NOMO-1 (cell line): ENCODE data around the gene SMPDL3B.

Experiments
- DNase-seq, 2 experiments: peaks; one replicate each; lab custom pipeline; 2025; ENCODE audit not compliant: unreplicated experiment in 2 of 2; lab: John Stamatoyannopoulos, UW

The SMPDL3B gene

DNA sequence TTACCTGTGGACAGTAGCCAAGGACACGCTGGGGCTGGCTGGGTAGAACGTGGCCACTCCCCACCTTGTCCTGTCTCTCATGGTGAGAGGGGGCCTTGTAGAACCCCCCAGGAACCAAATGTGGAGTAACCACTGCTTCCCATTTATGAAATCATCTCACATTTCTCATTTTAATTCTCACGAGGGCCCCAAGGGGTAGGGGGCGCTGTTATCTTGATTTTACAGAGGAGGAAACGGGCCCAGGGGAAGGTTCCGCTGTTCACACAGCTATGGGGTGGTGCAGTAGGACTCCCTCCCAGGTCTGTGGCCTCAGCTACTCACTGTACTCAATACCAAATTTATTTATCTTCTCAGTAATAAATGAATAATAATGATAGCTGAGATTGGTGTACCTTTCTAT is 5.5 kb downstream of the SMPDL3B start:
- DNase-seq, result peak; percentile 50 to 55

DNA sequence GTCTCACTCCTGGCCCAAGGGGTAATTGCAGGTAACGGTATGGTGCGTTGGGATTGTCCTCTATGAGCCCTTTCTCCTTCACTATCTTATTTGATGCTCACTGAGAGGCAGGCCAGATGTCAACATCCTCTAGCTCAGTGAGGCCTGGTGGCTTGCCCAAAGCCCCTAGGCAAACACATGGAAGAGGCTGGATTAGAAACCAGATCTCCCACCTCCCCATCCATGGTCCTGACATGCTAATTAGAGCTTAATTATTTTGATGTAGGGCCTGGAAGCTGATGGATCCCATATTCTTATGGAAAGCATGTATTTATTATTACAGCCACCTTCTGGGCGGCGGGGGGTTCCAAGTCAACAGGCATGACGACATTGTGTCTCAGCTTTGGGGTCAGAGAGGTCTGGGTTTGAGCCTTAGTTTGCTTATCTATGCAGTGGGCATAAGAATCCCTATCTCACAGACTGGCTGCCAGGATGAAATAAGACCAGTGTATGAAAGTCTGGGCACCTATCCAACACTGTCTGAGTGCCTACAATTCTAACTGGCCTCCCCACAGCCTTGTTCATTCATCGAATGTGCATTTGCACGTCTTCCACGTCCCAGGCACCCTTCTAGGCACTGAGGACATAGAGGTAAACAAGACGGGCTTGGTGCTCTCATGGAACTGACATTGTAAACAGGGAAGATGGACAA is 6.2 kb downstream of the SMPDL3B start:
- no peak for DNase-seq

DNA sequence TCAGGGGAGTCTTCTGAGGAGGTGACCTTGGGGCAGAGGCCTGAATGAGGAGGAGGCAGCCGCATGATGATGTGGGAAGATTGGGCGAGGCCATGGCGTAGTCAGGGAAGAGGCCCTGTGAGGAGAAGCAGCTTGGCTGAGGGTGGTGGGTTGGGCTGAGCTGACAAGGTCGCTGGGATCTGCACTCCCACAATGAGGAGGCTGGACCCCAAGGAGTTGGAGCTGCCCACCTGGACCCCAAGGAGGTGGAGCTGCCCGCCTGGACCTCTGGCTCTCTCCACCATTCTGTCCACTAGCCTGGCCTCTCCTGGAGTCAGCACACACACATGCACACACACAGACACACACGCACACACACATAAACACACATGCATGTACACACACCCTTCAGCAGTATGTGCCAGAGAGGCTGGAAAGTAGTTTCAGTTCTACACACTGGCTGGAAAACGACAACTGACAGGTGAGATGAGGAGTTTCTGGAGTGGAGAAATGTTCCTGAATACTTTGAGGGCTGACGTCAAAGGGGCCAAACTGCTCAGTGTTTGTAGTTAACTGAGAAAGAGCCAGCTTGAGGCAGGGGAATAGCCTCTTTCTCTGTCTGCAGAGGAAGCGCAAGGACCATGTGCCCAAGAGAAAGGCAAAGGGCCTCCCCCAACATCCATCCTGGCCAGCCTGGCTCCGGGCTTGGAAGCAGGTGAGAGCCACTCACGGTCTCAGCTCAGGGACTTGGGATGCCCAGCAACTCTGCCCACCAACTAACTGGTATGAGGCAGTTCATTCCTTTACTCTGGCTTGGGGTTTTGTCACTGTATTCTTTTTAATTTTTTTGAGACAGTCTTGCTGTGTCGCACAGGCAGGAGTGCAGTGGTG is 7.1 kb downstream of the SMPDL3B start:
- no peak for DNase-seq

DNA sequence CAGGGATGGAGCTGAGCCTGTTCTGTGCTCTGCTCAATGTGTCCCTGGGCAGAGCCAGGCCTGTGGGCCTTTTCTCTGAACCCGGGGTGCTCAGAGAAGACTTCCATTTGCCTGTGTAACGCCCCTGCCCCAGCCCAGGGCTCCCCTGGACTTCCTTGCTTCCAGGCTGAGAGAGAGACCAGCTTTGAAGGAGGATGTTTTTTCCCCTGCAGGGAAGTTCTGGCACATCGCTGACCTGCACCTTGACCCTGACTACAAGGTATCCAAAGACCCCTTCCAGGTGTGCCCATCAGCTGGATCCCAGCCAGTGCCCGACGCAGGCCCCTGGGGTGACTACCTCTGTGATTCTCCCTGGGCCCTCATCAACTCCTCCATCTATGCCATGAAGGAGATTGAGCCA is 10.2 kb downstream of the SMPDL3B start:
- DNase-seq, result no peak

DNA sequence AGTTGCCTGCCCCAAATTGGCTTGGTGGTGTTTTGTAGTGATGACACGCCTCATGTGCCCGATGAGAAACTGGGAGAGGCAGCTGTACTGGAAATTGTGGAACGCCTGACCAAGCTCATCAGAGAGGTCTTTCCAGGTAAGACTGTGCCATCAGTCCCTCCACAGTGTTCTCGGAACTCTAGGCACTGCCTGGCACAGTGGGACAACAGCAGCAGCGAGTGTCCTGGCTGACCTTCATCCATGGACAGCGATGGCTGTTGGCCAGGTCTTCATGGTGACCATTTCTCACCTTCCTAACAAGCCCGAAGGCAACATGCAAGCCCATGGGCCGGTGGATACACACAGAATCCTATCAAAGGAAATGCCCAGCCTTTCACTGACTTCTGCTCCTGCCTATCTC is 14.2 kb downstream of the SMPDL3B start:
- no peak for DNase-seq

DNA sequence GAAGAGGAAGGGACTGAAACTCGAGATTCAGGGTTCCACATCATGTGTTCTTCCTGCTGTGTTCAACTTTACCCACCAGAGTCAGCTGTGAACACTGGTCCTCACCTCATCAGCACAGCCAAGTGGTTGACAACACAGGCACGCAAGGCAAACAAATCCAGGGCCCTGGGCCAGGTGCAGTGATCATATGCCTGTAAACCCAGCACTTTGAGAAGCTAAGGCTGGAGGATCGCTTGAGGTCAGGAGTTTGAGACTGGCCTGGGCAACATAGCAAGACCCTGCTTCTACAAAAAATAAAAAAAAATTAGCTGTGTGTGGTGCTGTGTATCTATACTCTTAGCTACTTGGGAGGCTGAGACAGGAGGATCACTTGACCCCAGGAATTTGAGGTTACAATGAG is 16.6 kb downstream of the SMPDL3B start:
- no peak for DNase-seq

DNA sequence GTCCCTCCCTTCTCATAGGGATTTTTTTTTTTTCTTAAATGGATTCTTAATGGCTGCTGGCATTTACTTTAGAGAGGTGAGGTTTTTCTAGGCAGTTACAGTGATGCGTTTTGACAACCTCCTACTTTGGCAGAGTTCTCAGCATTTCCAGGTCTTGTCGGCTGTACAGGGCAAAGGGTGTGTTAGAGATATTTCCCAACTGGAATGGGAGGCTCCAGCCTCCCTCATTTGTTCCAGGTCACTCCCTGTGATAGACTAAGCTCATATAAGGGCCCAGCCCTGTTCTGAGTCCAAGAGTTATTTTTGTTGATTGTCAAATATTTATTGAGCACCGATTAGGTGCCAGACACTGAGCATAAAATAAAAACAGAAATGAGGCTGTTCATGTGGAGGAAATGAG is 17.3 kb downstream of the SMPDL3B start:
- DNase-seq, result no peak

DNA sequence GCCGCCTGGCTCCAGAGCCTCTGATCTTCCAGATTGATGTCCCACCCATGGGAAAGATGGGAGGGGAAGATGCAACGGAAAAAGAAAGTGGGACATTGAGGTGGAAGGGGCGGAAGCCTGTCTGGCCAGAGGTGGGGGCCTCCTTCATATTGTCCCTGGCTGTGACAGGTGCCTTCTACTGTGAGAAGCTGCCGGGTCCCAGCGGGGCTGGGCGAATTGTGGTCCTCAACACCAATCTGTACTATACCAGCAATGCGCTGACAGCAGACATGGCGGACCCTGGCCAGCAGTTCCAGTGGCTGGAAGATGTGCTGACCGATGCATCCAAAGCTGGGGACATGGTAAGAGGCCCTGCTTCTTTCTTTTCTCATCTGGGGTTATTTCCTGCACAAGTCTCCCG is 19.4 kb downstream of the SMPDL3B start:
- DNase-seq, result no peak

DNA sequence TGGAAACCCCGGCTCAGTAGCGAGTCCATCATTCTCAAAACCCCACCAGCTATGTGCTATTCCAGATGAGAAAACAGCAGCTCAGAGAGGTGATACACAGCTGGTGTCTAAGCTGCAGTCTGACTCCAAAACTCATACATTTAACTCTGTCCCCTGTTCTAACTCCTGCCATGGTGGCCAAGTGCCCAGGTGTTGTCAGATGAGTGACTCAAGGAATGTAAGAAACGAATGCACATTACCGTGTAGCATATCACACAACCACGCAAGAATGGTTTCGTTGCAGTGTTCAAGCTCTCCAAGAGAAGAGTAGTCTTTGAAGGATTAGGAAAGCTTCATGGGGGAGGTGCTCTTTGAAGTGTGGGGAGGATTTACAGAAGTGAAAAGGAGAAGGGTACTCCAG is 20.3 kb downstream of the SMPDL3B start:
- DNase-seq, result no peak

DNA sequence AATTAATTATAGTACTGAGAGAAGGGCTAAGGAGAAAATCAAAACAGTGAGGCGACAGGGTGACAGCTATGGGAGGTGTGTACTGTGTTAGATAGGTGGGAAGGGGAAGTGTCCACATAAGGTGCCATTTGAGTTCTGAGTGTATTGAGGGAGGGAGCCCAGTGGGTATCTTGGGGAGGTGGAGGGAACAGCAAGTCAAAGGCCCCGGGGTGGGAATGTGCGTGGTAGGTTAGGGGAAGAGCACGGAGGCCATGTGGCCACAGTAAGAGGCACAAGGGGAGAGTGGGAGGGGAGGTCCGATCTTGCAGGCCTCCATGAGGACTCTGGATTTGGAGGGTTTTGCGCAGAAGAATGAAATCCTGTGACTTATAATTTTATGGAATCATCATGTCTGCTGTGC is 22.0 kb downstream of the SMPDL3B start:
- no peak for DNase-seq

DNA sequence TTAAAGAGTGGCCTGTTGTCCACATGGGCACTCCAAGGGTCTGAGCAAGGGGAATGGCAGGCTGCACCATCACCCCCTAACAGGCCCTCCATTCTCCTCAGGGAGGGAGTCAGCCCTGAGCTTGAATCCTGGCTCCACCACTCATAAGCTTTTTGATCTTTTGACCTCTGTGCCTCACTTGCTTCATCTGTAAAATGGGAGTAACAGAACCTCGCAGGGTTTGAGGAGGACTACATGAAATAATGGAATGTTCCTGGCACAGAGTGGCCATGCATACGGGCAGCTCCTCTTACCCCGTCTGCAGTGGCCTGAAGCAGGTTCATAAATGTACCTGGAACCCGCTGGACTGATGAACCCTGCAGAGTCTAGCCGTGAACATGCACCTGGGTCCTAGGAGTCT is 22.9 kb downstream of the SMPDL3B start:
- DNase-seq, result no peak

DNA sequence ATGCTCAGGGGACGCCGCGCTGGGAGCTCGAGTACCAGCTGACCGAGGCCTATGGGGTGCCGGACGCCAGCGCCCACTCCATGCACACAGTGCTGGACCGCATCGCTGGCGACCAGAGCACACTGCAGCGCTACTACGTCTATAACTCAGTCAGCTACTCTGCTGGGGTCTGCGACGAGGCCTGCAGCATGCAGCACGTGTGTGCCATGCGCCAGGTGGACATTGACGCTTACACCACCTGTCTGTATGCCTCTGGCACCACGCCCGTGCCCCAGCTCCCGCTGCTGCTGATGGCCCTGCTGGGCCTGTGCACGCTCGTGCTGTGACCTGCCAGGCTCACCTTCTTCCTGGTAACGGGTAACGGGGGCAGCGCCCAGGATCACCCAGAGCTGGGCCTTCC is 23.7 kb downstream of the SMPDL3B start:
- DNase-seq, result no peak

DNA sequence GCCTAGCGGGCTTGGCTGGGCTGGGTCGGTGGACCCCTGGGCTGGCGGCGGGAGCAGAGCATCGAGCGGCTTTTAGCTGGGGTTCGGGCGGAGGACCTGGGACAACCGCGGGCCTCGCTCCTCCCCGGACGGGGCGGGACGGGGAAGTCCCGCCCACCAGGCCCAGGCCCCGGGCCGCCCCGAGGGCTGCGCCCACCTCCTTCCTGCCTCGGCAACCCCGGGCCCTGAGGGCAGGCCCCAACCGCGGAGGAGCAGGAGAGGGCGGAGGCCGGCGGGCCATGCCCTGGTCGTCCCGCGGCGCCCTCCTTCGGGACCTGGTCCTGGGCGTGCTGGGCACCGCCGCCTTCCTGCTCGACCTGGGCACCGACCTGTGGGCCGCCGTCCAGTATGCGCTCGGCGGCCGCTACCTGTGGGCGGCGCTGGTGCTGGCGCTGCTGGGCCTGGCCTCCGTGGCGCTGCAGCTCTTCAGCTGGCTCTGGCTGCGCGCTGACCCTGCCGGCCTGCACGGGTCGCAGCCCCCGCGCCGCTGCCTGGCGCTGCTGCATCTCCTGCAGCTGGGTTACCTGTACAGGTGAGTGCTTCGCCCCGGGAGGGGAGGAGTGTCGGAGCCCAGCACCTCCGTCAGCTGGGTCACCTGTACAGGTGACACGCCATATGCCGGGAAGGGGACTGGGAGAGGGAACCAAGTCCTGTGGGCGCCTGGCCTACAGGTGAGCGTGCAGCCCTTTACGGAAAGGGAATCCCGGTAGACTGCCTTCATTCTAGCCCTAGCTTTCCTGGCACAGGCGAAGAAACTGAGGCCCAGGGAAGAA is 25.2 kb downstream of the SMPDL3B start, which contains the start of gene XKR8:
Gene XKR8 (plus strand): TSS at position 182 of the 812 bp plus-strand sequence. CDS start 97 bp downstream, at position 279.
- peak; percentile 73 to 83 for DNase-seq

DNA sequence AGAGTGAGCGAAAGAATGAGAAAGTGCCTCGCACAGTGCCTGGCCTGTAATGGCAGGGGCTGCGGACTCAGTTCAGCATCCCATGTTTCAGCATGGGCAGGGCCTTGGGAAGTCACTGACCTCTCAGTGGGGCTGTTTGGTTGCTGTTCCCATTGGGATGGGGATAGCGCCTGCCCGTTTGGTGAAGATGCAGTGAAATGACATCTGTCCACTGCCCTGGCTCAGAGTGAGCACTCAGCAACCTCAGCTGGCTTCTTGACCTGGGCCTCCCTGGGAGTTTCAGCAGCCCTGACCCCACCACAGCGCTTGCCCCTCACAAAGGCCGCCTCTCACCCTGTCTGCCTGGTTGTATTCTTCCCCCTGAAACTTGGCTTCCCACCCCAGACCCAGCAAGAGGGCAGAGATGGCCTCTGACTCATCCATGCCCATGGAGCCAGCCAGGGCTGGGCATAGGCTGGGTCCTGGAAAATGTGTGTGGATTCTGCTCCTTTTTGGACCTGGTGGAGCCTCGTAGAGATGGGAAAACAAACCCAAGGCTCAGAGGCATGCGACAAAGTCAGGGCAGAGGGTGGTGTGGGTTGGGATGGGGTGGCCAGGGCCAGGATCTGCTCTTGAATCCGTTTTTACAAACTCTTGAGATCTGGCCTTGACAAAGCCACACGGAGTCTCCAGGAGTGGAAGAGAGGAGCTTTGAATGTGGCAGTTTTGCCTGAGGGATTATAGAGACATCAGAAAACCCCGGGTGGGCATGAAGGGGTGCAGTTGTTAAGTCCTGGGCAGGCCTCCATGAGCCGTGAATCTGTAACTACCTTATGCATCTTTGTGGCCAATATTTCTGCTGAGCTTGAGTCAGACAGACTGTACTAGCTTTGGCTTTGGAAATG is 26.2 kb downstream of the SMPDL3B start:
- DNase-seq, result no peak

DNA sequence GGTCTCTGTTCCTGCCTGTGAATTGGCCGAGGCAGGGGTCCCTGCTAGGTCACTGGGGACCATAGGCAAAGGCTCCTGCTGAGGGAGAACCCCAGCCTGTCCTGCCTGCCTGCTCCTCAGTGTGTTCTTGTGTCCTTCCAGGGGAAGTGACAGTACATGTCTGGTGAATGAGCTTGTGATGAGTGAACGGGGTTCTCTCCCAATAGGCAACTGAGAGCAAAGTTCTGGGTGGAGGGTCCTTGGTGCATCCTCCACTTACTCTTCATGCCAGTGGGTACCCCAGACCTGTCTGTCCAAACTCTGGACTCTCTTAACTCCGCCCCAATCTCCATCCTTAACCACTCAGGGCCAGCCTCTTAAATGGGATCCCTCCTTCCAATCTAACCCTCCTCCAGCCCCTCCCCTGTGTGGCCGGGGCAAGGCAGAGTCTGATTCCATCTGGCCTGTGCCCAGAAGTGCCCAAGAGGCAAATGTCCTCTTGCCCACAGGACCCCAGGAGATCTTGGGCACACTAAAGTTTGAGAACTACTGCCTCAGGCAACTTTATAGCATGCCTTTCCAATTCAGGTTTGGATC is 26.9 kb downstream of the SMPDL3B start:
- DNase-seq, result no peak

DNA sequence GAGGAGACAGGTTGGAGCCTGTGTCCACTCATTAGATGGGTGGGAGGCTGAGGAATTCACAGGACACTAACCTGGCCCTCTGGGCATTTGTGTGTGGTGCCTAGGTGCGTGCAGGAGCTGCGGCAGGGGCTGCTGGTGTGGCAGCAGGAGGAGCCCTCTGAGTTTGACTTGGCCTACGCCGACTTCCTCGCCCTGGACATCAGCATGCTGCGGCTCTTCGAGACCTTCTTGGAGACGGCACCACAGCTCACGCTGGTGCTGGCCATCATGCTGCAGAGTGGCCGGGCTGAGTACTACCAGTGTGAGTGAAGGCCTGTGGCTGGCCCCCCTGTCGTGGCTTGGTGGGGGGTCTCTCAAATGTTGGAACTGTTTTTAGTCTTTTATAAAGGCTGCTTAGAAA is 28.6 kb downstream of the SMPDL3B start:
- no peak for DNase-seq

DNA sequence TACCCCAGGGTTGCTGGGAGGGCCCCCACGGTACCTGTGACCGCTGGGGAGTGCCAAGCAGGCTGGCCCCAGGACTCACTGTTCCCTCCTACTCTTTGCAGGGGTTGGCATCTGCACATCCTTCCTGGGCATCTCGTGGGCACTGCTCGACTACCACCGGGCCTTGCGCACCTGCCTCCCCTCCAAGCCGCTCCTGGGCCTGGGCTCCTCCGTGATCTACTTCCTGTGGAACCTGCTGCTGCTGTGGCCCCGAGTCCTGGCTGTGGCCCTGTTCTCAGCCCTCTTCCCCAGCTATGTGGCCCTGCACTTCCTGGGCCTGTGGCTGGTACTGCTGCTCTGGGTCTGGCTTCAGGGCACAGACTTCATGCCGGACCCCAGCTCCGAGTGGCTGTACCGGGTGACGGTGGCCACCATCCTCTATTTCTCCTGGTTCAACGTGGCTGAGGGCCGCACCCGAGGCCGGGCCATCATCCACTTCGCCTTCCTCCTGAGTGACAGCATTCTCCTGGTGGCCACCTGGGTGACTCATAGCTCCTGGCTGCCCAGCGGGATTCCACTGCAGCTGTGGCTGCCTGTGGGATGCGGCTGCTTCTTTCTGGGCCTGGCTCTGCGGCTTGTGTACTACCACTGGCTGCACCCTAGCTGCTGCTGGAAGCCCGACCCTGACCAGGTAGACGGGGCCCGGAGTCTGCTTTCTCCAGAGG is 31.8 kb downstream of the SMPDL3B start:
- no peak for DNase-seq

DNA sequence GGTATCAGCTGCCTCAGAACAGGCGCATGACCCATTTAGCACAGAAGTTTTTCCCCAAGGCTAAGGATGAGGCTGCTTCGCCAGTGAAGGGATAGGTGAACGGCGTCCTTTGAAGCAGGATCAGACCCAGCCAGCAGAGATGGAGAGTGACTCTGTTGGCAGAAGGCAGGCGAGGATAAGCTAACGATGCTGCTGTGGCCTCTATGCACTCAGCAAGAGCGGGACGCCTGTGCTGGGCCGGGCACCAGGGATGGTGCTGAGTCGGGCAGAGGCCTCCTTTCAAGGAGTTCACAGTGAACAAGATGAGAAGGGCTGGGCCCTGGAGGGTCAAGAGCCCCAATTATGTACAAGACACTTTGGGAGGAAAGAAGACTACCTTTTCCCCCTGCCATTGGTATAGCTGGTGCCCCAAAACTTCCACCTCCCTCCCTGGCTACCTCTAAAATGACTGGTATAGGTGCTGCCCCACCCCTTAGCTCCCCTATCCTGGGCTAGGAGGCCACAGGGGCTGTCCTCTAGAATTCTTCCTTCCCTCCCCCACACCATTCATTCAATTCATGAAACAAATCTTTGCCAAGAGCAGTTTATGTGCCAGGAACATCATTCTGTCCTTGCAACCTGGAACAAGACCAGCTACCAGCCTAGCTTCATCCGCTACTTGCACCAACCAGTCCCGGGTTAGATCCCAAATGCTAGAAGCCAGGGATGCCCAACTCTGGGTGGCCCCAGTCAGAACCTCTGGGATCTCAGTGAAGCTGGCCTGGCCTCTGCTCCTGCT is 32.5 kb downstream of the SMPDL3B start:
- DNase-seq, result no peak
